H1 (cell line): ENCODE results near the gene NRSN1.

Source experiments
- KDM1A ChIP-seq: fragments of 200-600, 300-600 bp; sonication (generic); IDR thresholded peaks from 2 replicates; pipeline ENCODE4 v1.7.1; 2016; ENCODE audit warnings: mild to moderate bottlenecking, low read length, borderline replicate concordance
- PHF8 ChIP-seq: fragments of 200-600 bp; sonication (generic); conservative IDR thresholded peaks from 2 replicates; pipeline ENCODE4 v1.7.1; 2012; ENCODE audit warnings: low read depth, mild to moderate bottlenecking, inconsistent platforms, low read length, moderate library complexity
- POLR2A ChIP-seq, 2 experiments: IDR thresholded peaks; 1 replicate in 1 of 2; 2 replicates in 1 of 2; pipeline ENCODE4 v1.6.1; 2011; ENCODE audit warnings: low read depth in 2 of 2, low read length in 2 of 2, mild to moderate bottlenecking in 2 of 2; ENCODE audit errors: control extremely low read depth in 1 of 2
- TAF1 ChIP-seq: IDR thresholded peaks from 2 replicates; pipeline ENCODE4 v1.6.1; 2011; ENCODE audit warnings: mild to moderate bottlenecking, low read depth, low read length

- TF ChIP-seq KDM1A (no peak), PHF8 (no peak), POLR2A (IDR thresholded peaks at IDR 0.05; ENCODE audit: control extremely low read depth in 1 of 2, low read depth in 2 of 2, low read length in 2 of 2) (no peak), TAF1 (no peak)
These were observed 23.8 kb downstream of the NRSN1 start for GRCh38 chr6:24149836-24150235.
